GM13977 (cell line): Measurements from ENCODE around the gene PPIG.

Experiments
- DNase-seq: peaks from one replicate; pipeline ENCODE4 v3.0.0; 2012; ENCODE audit warnings: low spot score
- in situ Hi-C: fragments of 300-500 bp; cut with MboI; formaldehyde crosslinking; loops from one replicate; pipeline ENCODE4 v1.12.0; 2022; ENCODE audit warnings: low sequenced_read_pairs, low pct_unique_long_range_greater_than_20kb, mixed read lengths, inconsistent platforms; ENCODE audit not compliant: unreplicated experiment
- TF ChIP-seq, protein P1 (sequence below): IDR thresholded peaks from 2 replicates; pipeline ENCODE4 v1.5.1; 2012; ENCODE audit warnings: mild to moderate bottlenecking, control low read depth; ENCODE audit not compliant: insufficient read depth; ENCODE audit errors: extremely low read depth, missing control alignments

Gene PPIG

DNA sequence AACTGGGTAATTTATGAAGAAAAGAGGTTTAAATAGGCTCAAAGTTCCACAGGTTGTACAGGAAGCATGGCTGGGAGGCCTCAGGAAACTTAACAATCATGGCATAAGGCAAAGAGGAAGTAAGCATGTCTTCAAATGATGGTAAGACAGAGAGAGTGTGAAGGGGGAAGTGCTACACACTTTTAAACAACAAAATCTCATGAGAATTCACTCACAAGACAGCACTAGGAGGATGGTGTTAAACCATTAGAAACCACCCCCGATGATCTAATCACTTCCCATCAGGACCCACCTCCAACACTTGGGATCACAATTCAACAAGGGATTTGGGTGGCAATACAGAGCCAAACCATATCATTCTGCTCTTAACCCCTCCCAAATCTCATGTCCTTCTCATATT is 75.2 kb downstream of the PPIG start:
- DNase-seq = no peak
- in situ Hi-C loops = no loop called here

DNA sequence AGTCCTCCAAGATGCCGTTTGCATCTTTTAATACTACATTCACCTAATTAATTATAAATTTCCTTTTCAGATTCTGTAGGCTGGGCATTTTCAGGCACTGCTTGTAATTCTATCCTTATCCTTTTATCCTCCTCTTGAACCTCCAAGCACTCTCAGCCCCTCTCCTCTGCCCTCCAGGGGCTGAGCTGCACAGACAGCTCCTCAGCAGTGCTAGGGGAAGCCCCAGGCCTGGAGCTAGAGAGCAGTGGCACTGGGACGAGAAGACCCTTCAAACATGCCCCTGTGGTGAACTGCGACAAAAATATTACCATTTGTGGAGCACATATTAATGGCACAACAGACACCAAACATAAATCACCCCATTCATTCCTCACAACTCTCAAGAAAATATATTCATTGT is 77.1 kb downstream of the PPIG start:
- TF ChIP-seq, protein P1, sequence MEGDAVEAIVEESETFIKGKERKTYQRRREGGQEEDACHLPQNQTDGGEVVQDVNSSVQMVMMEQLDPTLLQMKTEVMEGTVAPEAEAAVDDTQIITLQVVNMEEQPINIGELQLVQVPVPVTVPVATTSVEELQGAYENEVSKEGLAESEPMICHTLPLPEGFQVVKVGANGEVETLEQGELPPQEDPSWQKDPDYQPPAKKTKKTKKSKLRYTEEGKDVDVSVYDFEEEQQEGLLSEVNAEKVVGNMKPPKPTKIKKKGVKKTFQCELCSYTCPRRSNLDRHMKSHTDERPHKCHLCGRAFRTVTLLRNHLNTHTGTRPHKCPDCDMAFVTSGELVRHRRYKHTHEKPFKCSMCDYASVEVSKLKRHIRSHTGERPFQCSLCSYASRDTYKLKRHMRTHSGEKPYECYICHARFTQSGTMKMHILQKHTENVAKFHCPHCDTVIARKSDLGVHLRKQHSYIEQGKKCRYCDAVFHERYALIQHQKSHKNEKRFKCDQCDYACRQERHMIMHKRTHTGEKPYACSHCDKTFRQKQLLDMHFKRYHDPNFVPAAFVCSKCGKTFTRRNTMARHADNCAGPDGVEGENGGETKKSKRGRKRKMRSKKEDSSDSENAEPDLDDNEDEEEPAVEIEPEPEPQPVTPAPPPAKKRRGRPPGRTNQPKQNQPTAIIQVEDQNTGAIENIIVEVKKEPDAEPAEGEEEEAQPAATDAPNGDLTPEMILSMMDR = no peak
- in situ Hi-C loops = no loop called here
- DNase-seq = no peak

More for the DNA sequence above, 75.2 kb downstream of the PPIG start:
- TF ChIP-seq, protein P1 = no peak

DNA sequence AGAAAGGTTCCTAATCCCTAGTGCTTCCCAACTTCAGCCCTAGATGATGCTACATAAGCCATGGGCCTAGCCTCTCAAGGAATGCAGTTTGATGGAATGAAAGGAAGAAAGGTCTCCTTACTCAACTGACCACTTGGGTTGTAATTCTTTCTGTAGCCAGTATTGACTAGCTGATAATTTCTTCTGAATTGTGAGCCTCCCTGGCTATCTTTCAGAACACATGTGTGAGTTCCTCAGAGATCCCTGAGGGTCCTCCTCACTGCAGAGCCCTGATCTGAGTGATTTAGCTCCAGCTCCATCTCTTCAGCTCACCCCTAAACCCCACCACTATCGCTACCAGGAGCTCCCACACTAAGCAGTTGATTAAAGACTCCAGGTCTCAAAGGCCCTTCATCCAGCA is 78.6 kb downstream of the PPIG start:
- no peak for DNase-seq
- in situ Hi-C loops = no loop called here
- TF ChIP-seq, protein P1 = no peak

DNA sequence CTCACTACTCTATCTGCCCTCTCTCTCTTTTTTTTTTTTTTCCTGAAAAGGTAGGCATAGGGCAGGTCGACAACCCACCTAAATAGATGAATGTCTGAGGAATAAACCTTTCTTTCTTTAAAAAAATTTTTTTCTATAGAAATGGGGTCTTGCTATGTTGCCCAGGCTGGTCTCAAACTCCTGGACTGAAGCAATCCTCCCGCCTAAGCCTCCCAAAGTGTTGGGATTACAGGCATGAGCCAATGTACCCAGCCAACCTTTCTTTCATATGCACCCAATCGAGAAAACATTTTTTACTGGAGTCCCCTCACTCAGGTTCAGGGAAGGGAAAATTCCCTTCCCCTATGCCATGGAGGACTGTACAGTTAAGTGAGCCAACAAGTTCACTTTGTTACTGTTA is 79.1 kb downstream of the PPIG start:
- TF ChIP-seq, protein P1 = no peak
- in situ Hi-C loops = no loop called here
- DNase-seq = no peak

DNA sequence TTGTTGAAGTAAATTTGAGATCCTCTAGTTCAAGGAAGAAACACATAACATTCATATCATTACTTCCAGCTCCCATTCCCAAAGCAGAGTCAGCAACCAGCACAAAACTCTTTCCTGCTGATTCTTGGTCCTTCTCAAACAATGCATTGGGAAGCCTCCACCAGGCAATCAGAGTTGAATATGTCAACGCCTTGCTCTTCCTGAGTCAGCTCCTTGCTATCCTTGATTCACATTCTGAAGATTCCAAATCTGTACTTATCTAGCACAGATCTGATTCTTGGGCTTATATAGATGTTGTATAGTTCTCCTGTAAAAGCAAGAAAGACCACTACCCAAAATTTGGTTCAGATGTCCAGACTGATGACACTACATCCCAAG is 80.4 kb downstream of the PPIG start:
- in situ Hi-C loops = no loop called here
- TF ChIP-seq, protein P1 = no peak
- DNase-seq = no peak

DNA sequence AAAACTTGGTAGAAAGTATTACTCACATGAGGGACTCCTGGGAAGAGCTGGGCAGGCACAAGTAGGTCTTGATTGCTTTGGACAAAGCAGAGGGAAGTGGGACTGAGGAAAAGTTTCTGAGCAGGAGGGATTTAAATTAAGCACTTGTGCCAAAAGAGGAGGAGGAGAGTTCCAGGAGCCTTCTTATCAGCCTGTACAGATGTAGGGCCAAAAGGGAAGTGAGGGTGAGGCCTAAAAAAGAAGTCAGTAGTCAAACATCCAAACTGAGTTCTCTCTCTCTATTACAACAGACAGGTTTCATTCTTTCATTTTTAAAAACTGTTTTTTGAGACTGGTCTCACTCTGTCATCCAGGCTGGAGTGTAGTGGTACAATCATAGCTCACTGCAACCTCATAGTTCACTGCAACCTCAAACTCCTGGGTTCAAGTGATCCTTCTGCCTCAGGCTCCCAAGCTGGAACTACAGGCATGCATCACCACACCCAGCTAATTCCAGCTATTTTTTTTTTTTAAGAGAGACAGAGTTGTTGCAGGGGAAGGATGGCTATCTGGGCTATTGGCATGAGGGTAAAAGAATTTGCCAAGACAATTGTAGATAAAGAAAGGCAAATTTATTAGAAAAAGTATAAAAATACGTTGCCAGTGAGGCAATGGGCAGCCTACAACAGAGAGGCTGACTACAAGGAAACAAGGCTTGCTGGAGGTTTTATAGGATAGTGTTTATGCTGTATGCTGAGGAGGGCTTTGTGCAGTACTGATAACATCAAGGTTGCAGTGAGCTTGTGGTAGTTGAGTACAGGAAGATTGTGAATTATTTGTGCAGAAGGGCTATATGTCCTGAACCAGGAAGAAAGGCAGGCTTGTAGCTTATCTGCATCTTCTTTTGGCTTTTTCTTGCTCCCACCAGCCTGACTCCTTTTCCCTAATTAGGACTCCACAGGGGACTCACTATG is 81.1 kb downstream of the PPIG start:
- no peak for DNase-seq
- in situ Hi-C loops = no loop called here
- TF ChIP-seq, protein P1 = no peak
